Gastroesophageal sphincter (tissue), 4 donors: Measurements from ENCODE around the gene PPM1J. TPM values are rescaled to one million over a fixed set of nuclear protein-coding genes. Genes with fewer than 3 reads are reported as not detected.
A peak's percentile ranks its signal among the peaks of the same experiment; 100 is the strongest.

Source experiments
- ATAC-seq: fragments of 150-250 bp; one replicate; pipeline ENCODE4 v1.9.1; 2016; ENCODE audit warnings: mild to moderate bottlenecking, moderate library complexity
- H3K27ac ChIP-seq, 4 donors: fragments of 200-600 bp; sonication (generic) in 3 of 4; 1 replicate in 3 of 4; 2 replicates in 1 of 4; pipeline ENCODE4 v1.5.1; 2016 to 2019
- H3K27me3 ChIP-seq: fragments of 200-600 bp; sonication (generic); one replicate; pipeline ENCODE4 v1.5.1; 2019
- H3K36me3 ChIP-seq, 2 donors: fragments of 200-600 bp; sonication (generic); one replicate each; pipeline ENCODE4 v1.5.1; 2019; ENCODE audit warnings: control low read depth in 1 of 2
- H3K4me1 ChIP-seq, 3 donors: fragments of 200-600 bp; sonication (generic); 1 replicate in 2 of 3; 2 replicates in 1 of 3; pipeline ENCODE4 v1.5.1; 2016 to 2019; ENCODE audit warnings: control low read depth in 2 of 3
- H3K4me3 ChIP-seq, 2 donors: fragments of 200-600 bp; sonication (generic); one replicate each; pipeline ENCODE4 v1.5.1; 2019; ENCODE audit warnings: mild to moderate bottlenecking in 1 of 2, moderate library complexity in 1 of 2
- H3K9me3 ChIP-seq, 3 donors: fragments of 200-600 bp; sonication (generic); one replicate each; pipeline ENCODE4 v1.5.1; 2017 to 2019; ENCODE audit warnings: control low read depth in 2 of 3
- CTCF ChIP-seq, 4 experiments: fragments of 200-600 bp in 2 of 4; fragments of 450-650 bp in 2 of 4; sonication (generic) in 1 of 4; IDR thresholded peaks; one replicate each; pipeline ENCODE4 v1.5.1; 2017 to 2019; ENCODE audit warnings: antibody characterized with exemption in 4 of 4, mild to moderate bottlenecking in 2 of 4, moderate library complexity in 2 of 4
- EP300 ChIP-seq: sonication (generic); formaldehyde crosslinking; IDR thresholded peaks from one replicate; pipeline ENCODE4 v1.6.1; 2017; ENCODE audit warnings: antibody characterized with exemption, mild to moderate bottlenecking
- POLR2A ChIP-seq, 2 donors: fragments of 450-650 bp; IDR thresholded peaks; one replicate each; pipeline ENCODE4 v1.6.1; 2017; ENCODE audit warnings: antibody characterized with exemption in 2 of 2, mild to moderate bottlenecking in 2 of 2, moderate library complexity in 1 of 2
- POLR2AphosphoS5 ChIP-seq: sonication (generic); formaldehyde crosslinking; IDR thresholded peaks from one replicate; pipeline ENCODE4 v1.6.1; 2017; ENCODE audit warnings: antibody characterized with exemption
- WGBS, 2 donors: methylation state at CpG; one replicate each; pipeline ENCODE4 v1.1.5; 2018; ENCODE audit warnings: low coverage in 1 of 2; 5-methylcytosine and 5-hydroxymethylcytosine counted together
- total RNA-seq, 4 donors: library from RNA; depleted of rRNA; stranded (reverse); fragments of >200 nt; gene quantifications; one replicate each; pipeline ENCODE4 v1.1.0, GENCODE V29; 2016

Gene PPM1J
- total RNA-seq, 4 donors from 2014 or later, result 0.35 to 2.8 (median 1.7) TPM

- TF ChIP-seq EP300 (no peak), POLR2A (IDR thresholded peaks at IDR 0.05) (no peak), POLR2AphosphoS5 (no peak)
- Histone ChIP-seq H3K36me3 (no peaks in the 10 kb centered on the region), H3K4me3 (no peak overlapping the region), H3K4me1 (peaks cover 3 to 30% (median 4%) of the 10 kb centered on the region in 3 donors), H3K27ac (no peak overlapping the region), H3K9me3 (no peaks in the 10 kb centered on the region), H3K27me3 (no peaks in the 10 kb centered on the region)
- 85 to 92% methylated on average over 2 to 3 of the region's 3 CpGs for WGBS, 2 donors
- no peak for ATAC-seq
These were observed 36.5 kb downstream of the PPM1J start for GRCh38 chr1:112678605-112679004.

- Histone ChIP-seq H3K4me1 (peaks cover 3 to 38% (median 9%) of the 10 kb centered on the region in 3 donors), H3K27ac (no peak overlapping the region), H3K9me3 (no peaks in the 10 kb centered on the region), H3K4me3 (no peak overlapping the region), H3K27me3 (no peaks in the 10 kb centered on the region), H3K36me3 (no peaks in the 10 kb centered on the region)
- WGBS, 2 donors, result 95 to 100% methylated on average over 2 to 4 of the region's 4 CpGs
- TF ChIP-seq CTCF (IDR thresholded peaks at IDR 0.05), result no peak
- TF ChIP-seq POLR2AphosphoS5, result no peak
- TF ChIP-seq EP300, result no peak
- no peak for TF ChIP-seq POLR2A (IDR thresholded peaks at IDR 0.05)
- ATAC-seq, result no peak
These were observed 37.6 kb downstream of the PPM1J start for GRCh38 chr1:112677501-112677900.

- no peak overlapping the region for H3K27ac ChIP-seq
- 96 to 97% methylated on average over 3 of the region's 3 CpGs for WGBS, 2 donors
These were observed 38.6 kb downstream of the PPM1J start for GRCh38 chr1:112676543-112676942.

GRCh38 chr1:112675728-112676381 is 39.3 kb downstream of the PPM1J start:
- Histone ChIP-seq H3K36me3 (peaks cover 0 to 11% of the 10 kb centered on the region in 2 donors), H3K4me1 (peaks cover 3 to 38% (median 9%) of the 10 kb centered on the region in 3 donors), H3K4me3 (peak overlapping the region; percentile 94), H3K27me3 (no peaks in the 10 kb centered on the region), H3K9me3 (no peaks in the 10 kb centered on the region), H3K27ac (peak overlapping the region; percentile 77 to 98 (median 94))
- WGBS, 2 donors, result 31 to 46% methylated on average over 4 to 7 of the region's 7 CpGs
- no peak for ATAC-seq
- TF ChIP-seq CTCF (IDR thresholded peaks at IDR 0.05) (no peak), EP300 (no peak), POLR2AphosphoS5 (no peak), POLR2A (IDR thresholded peaks at IDR 0.05) (no peak)

More at GRCh38 chr1:112676543-112676942, 38.6 kb downstream of the PPM1J start:
- Histone ChIP-seq H3K9me3 (no peaks in the 10 kb centered on the region), H3K4me3 (no peak overlapping the region), H3K27me3 (no peaks in the 10 kb centered on the region), H3K36me3 (peaks cover 0 to 4% of the 10 kb centered on the region in 2 donors), H3K4me1 (peaks cover 3 to 38% (median 9%) of the 10 kb centered on the region in 3 donors)
- no peak for TF ChIP-seq EP300
- no peak for TF ChIP-seq POLR2A (IDR thresholded peaks at IDR 0.05)
- TF ChIP-seq POLR2AphosphoS5, result no peak
- TF ChIP-seq CTCF (IDR thresholded peaks at IDR 0.05), result no peak
- no peak for ATAC-seq

GRCh38 chr1:112674986-112675727 is 40.0 kb downstream of the PPM1J start:
- H3K4me3 ChIP-seq, result peak overlapping the region; percentile 94
- H3K27ac ChIP-seq, result peak overlapping the region; percentile 77 to 98 (median 94)
- peak; percentile 77 for ATAC-seq
- peaks cover 0 to 18% of the 10 kb centered on the region in 2 donors for H3K36me3 ChIP-seq
- 0% methylated on average over 2 of the region's 68 CpGs for WGBS, 2 donors
- TF ChIP-seq POLR2A (IDR thresholded peaks at IDR 0.05), result peak; percentile 26 to 28
- TF ChIP-seq CTCF (IDR thresholded peaks at IDR 0.05), result peak in 2 of 4 experiments; percentile 44 to 51
- TF ChIP-seq POLR2AphosphoS5, result no peak
- no peaks in the 10 kb centered on the region for H3K27me3 ChIP-seq
- no peaks in the 10 kb centered on the region for H3K9me3 ChIP-seq
- peaks cover 3 to 38% (median 9%) of the 10 kb centered on the region in 3 donors for H3K4me1 ChIP-seq
